GM21825 (cell line): ENCODE data around the gene CCDC102A.

Experiments
- ATAC-seq: cut with Tn5 transposase; IDR thresholded peaks from one replicate; pipeline ENCODE4 v1.9.1; 2021; ENCODE audit warnings: mild to moderate bottlenecking, moderate library complexity; ENCODE audit not compliant: unreplicated experiment

The CCDC102A gene

GRCh38 chr16:57538235-57538721, 1.9 kb upstream of the CCDC102A start:
- ATAC-seq = no peak

- ATAC-seq = no peak
Measured at GRCh38 chr16:57537581-57538234, 1.3 kb upstream of the CCDC102A start.

- ATAC-seq = no peak
Measured at GRCh38 chr16:57537194-57537505, 779 bp upstream of the CCDC102A start.

- ATAC-seq = peak; percentile 58
Measured at GRCh38 chr16:57535680-57536305, 578 bp downstream of the CCDC102A start.

- no peak for ATAC-seq
Measured at GRCh38 chr16:57534881-57535658, 1.3 kb downstream of the CCDC102A start.

GRCh38 chr16:57534337-57534880, 2.0 kb downstream of the CCDC102A start:
- ATAC-seq = no peak

GRCh38 chr16:57533431-57534336, 2.7 kb downstream of the CCDC102A start:
- ATAC-seq = no peak

GRCh38 chr16:57532266-57532625, 4.1 kb downstream of the CCDC102A start:
- no peak for ATAC-seq

GRCh38 chr16:57531635-57532265, 4.6 kb downstream of the CCDC102A start:
- ATAC-seq = no peak

GRCh38 chr16:57531253-57531575, 5.2 kb downstream of the CCDC102A start:
- ATAC-seq = no peak

GRCh38 chr16:57530522-57531252, 5.7 kb downstream of the CCDC102A start:
- ATAC-seq = no peak

- peak; percentile 67 for ATAC-seq
Measured at GRCh38 chr16:57530104-57530521, 6.3 kb downstream of the CCDC102A start.

GRCh38 chr16:57529391-57530103, 6.8 kb downstream of the CCDC102A start:
- ATAC-seq = peak; percentile 7

GRCh38 chr16:57528499-57529390, 7.6 kb downstream of the CCDC102A start:
- no peak for ATAC-seq

- ATAC-seq = no peak
Measured at GRCh38 chr16:57527610-57528360, 8.6 kb downstream of the CCDC102A start.

- no peak for ATAC-seq
Measured at GRCh38 chr16:57527027-57527426, 9.3 kb downstream of the CCDC102A start.

- ATAC-seq = no peak
Measured at GRCh38 chr16:57526498-57526897, 9.9 kb downstream of the CCDC102A start.
